Naive thymus-derived CD4-positive, alpha-beta T cell (primary cell): ENCODE results near the gene NOL4L. TPM values are rescaled to one million over a fixed set of nuclear protein-coding genes. Genes with fewer than 3 reads are reported as not detected.

ENCODE experiments used
- ATAC-seq: fragments of 150-1000 bp; cut with Tn5 transposase; 2 replicates; pipeline ENCODE4 v1.10.0; 2021; ENCODE audit warnings: mild to moderate bottlenecking, moderate library complexity
- CTCF ChIA-PET: fragments of 350-600 bp; sonication (Branson Sonifier 250); formaldehyde crosslinking; loops from one replicate; lab custom pipeline; 2021; ENCODE audit warnings: antibody characterized with exemption; lab: Charles Lee
- POLR2A ChIA-PET: fragments of 350-600 bp; sonication (Branson Sonifier 250); formaldehyde crosslinking; loops from one replicate; lab custom pipeline; 2021; ENCODE audit warnings: antibody characterized with exemption, inconsistent platforms; lab: Charles Lee
- DNase-seq, 9 donors: peaks; one replicate each; pipeline versions ENCODE4 v3.0.0 to v3.0.0-alpha.2; 2020 to 2022; ENCODE audit warnings: mixed read lengths in 1 of 9
- H3K27ac ChIP-seq: one replicate; pipeline ENCODE4 v1.7.0; 2013; ENCODE audit warnings: mild to moderate bottlenecking, low read depth, low read length, moderate library complexity
- H3K27me3 ChIP-seq, 2 donors: one replicate each; pipeline ENCODE4 v1.7.0; 2013; ENCODE audit warnings: low read length in 2 of 2, mild to moderate bottlenecking in 2 of 2, moderate library complexity in 2 of 2; ENCODE audit not compliant: control insufficient read depth in 2 of 2, insufficient read depth in 2 of 2
- H3K36me3 ChIP-seq, 3 experiments: 1 replicate in 2 of 3; 2 replicates in 1 of 3; pipeline ENCODE4 v1.7.0; 2013; ENCODE audit warnings: low read length in 3 of 3, mild to moderate bottlenecking in 3 of 3, moderate library complexity in 1 of 3; ENCODE audit not compliant: insufficient read depth in 3 of 3, control insufficient read depth in 2 of 3
- H3K4me1 ChIP-seq, 2 donors: one replicate each; pipeline ENCODE4 v1.7.0; 2013; ENCODE audit warnings: low read length in 2 of 2, mild to moderate bottlenecking in 2 of 2, moderate library complexity in 1 of 2; ENCODE audit not compliant: control insufficient read depth in 2 of 2, insufficient read depth in 2 of 2
- H3K4me3 ChIP-seq: 2 replicates; pipeline ENCODE4 v1.7.0; 2013; ENCODE audit warnings: mild to moderate bottlenecking, low read length
- H3K9me3 ChIP-seq, 3 experiments: 1 replicate in 2 of 3; 2 replicates in 1 of 3; pipeline ENCODE4 v1.7.0; 2013; ENCODE audit warnings: low read length in 3 of 3; ENCODE audit not compliant: control insufficient read depth in 2 of 3
- H3K27ac Mint-ChIP-seq, 9 donors: one replicate each; pipeline ENCODE4 v1.8.0; 2020 to 2022; ENCODE audit warnings: mixed read lengths in 9 of 9, mild to moderate bottlenecking in 8 of 9, moderate library complexity in 5 of 9, inconsistent platforms in 2 of 9
- H3K27me3 Mint-ChIP-seq, 5 donors: one replicate each; pipeline ENCODE4 v1.8.0; 2021 to 2022; ENCODE audit warnings: mixed read lengths in 5 of 5, mild to moderate bottlenecking in 1 of 5
- H3K36me3 Mint-ChIP-seq, 5 donors: one replicate each; pipeline ENCODE4 v1.8.0; 2020 to 2022; ENCODE audit warnings: mixed read lengths in 5 of 5, mild to moderate bottlenecking in 3 of 5, inconsistent platforms in 1 of 5
- H3K4me1 Mint-ChIP-seq, 7 donors: one replicate each; pipeline ENCODE4 v1.8.0; 2020 to 2022; ENCODE audit warnings: mixed read lengths in 7 of 7, mild to moderate bottlenecking in 3 of 7, inconsistent platforms in 1 of 7
- H3K4me3 Mint-ChIP-seq, 10 donors: one replicate each; pipeline ENCODE4 v1.8.0; 2020 to 2022; ENCODE audit warnings: mild to moderate bottlenecking in 10 of 10, mixed read lengths in 10 of 10, moderate library complexity in 6 of 10, inconsistent platforms in 2 of 10
- H3K9me3 Mint-ChIP-seq, 11 donors: one replicate each; pipeline ENCODE4 v1.8.0; 2020 to 2022; ENCODE audit warnings: mixed read lengths in 11 of 11, mild to moderate bottlenecking in 4 of 11, inconsistent platforms in 1 of 11, moderate library complexity in 1 of 11
- intact Hi-C, 2 donors: fragments of 100-400 bp; cut with micrococcal nuclease; formaldehyde crosslinking; loops; one replicate each; pipeline ENCODE4 v1.15.1; 2023
- polyA plus RNA-seq, 2 donors: library from polyadenylated mRNA; unstranded; fragments of 300-500 nt; fragmentation: Illumina TruSeq; gene quantifications; one replicate each; pipeline ENCODE4 v1.2.3, GENCODE V29; 2021
- total RNA-seq, 6 experiments: library from RNA in 5 of 6; stranded (reverse) in 5 of 6; gene quantifications; 1 replicate in 5 of 6; 2 replicates in 1 of 6; pipeline ENCODE4 v1.2.3 and lab custom pipeline; 2021 to 2026

Gene NOL4L
- total and polyA plus RNA-seq, 7 experiments from 2014 or later, result 17.3 to 81.9 (median 62.7) TPM

DNA sequence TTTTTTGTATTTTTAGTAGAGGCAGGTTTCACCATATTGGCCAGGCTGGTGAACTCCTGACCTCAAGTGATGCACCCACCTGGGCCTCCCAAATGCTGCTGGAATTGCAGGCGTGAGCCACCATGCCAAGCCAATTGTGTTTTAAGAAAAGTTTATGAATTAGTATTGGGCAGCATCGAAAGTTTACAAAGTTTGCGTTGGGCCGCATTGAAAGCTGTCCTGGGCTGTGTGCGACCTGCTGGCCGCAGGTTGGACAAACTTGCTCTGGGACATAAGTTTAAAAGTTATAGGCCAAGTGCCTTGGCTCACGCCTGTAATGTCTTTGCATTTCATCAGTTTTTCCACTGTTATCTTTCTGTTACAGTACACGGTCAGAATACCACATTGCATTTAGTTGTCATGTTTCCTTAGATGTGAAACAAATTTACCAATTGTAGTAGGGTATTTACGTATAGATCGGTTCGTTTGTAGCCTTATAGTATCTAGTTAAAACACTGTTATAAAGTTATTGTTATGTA, 187.5 kb downstream of the NOL4L start:
- no peak overlapping the region for H3K4me3 ChIP-seq
- Mint-ChIP-seq H3K9me3 (peaks cover 2 to 33% (median 12%) of the 10 kb centered on the region in 11 donors), H3K27me3 (no peaks in the 10 kb centered on the region), H3K36me3 (peaks cover 18 to 62% (median 41%) of the 10 kb centered on the region in 5 donors), H3K27ac (peak overlapping the region in 2 of 9 donors; percentile 28 to 76), H3K4me1 (peaks cover 31 to 61% (median 60%) of the 10 kb centered on the region in 7 donors), H3K4me3 (no peak overlapping the region)
- no peaks in the 10 kb centered on the region for H3K4me1 ChIP-seq
- POLR2A ChIA-PET, result no interaction called here
- no peak for ATAC-seq
- H3K36me3 ChIP-seq, result peaks cover 0 to 17% (median 0%) of the 10 kb centered on the region in 3 experiments
- CTCF ChIA-PET, result no interaction called here
- H3K27me3 ChIP-seq, result no peaks in the 10 kb centered on the region
- H3K27ac ChIP-seq, result no peak overlapping the region
- DNase-seq, result no peak
- peaks cover 0 to 14% (median 0%) of the 10 kb centered on the region in 3 experiments for H3K9me3 ChIP-seq
- intact Hi-C loops, result no loop called here

DNA sequence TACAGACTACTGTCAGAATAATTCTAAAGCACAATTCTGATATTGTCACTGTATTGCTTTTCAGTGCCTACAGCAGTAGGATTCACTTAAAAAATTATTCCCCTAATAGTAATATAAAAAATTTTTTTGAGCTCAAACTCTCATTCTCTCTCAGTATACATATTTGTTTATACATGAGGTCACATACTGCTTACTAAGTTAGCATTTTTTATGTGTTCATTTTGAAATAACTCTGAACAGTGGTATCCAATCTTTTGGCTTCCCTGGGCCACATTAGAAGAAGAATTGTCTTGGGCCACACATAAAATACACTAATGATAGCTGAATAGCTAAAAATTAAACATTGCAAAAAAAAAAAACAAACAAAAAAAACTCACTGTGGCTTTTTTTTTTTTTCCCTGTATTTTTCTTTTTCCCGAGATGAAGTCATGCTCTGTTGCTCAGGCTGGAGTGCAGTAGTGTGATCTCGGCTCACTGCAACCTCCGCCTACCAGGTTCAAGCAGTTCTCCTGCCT, 188.4 kb downstream of the NOL4L start:
- intact Hi-C loops, result no loop called here
- Mint-ChIP-seq H3K27me3 (no peaks in the 10 kb centered on the region), H3K4me3 (no peak overlapping the region), H3K27ac (peak overlapping the region in 1 of 9 donors; percentile 70), H3K9me3 (peaks cover 2 to 33% (median 12%) of the 10 kb centered on the region in 11 donors), H3K4me1 (peaks cover 33 to 58% (median 57%) of the 10 kb centered on the region in 7 donors), H3K36me3 (peaks cover 18 to 62% (median 45%) of the 10 kb centered on the region in 5 donors)
- no peak for DNase-seq
- Histone ChIP-seq H3K4me1 (no peaks in the 10 kb centered on the region), H3K4me3 (no peak overlapping the region), H3K27me3 (no peaks in the 10 kb centered on the region), H3K36me3 (peaks cover 0 to 15% (median 0%) of the 10 kb centered on the region in 3 experiments), H3K27ac (no peak overlapping the region), H3K9me3 (peaks cover 0 to 14% (median 0%) of the 10 kb centered on the region in 3 experiments)
- no peak for ATAC-seq
- ChIA-PET CTCF (interaction anchor here (0.6 kb wide), 1 partner anchor 14 kb away, joined by 3 read pairs; no protein-coding TSS in a partner anchor), POLR2A (interaction anchor here (0.8 kb wide), 1 partner anchor 10 kb away, joined by 3 read pairs; no protein-coding TSS in a partner anchor)

- Mint-ChIP-seq H3K27ac (peak overlapping the region in 8 of 9 donors; percentile 20 to 89 (median 66)), H3K4me3 (peak overlapping the region in 3 of 10 donors; percentile 1 to 70 (median 32)), H3K36me3 (peaks cover 23 to 56% (median 45%) of the 10 kb centered on the region in 5 donors), H3K9me3 (peaks cover 2 to 33% (median 12%) of the 10 kb centered on the region in 11 donors), H3K4me1 (peaks cover 28 to 59% (median 56%) of the 10 kb centered on the region in 7 donors), H3K27me3 (no peaks in the 10 kb centered on the region)
- Histone ChIP-seq H3K4me3 (no peak overlapping the region), H3K27ac (no peak overlapping the region), H3K9me3 (peaks cover 0 to 14% (median 0%) of the 10 kb centered on the region in 3 experiments), H3K27me3 (no peaks in the 10 kb centered on the region), H3K36me3 (peaks cover 0 to 24% (median 0%) of the 10 kb centered on the region in 3 experiments), H3K4me1 (no peaks in the 10 kb centered on the region)
- DNase-seq (peak in 5 of 9 donors; percentile 11 to 45 (median 41)), ATAC-seq (no peak)
- ChIA-PET POLR2A (interaction anchor here (0.5 to 1.0 kb wide), 3 partner anchors 8 to 36 kb away, joined by 3 to 7 read pairs (median 5); no protein-coding TSS in a partner anchor), CTCF (no interaction called here)
- intact Hi-C loops, result no loop called here
These were observed 190.1 kb downstream of the NOL4L start for GRCh38 chr20:32395066-32395465.

Other genes with a start within 250 kb of the NOL4L start
- gene ASXL1, start 227.0 kb downstream of the NOL4L start, total RNA-seq, result 100 to 1,000 TPM; 106 to 200 (median 158) TPM
- gene ASXL1, start 227.0 kb downstream of the NOL4L start, polyA plus RNA-seq, result 10 to 100 TPM; 14.7 to 18.8 TPM
- 1 to 10 TPM in 1 of 5 experiments, under 1 TPM in 3, not detected in 1; 0.10 to 1.1 (median 0.44) TPM for gene C20orf203, start 88.6 kb upstream of the NOL4L start, total RNA-seq
- gene C20orf203, start 88.6 kb upstream of the NOL4L start, polyA plus RNA-seq, result under 1 TPM in 1 of 2 donors, not detected in 1; 0.10 TPM
- gene COMMD7, start 158.1 kb upstream of the NOL4L start, total RNA-seq, result 10 to 100 TPM; 31.5 to 66.3 (median 40.3) TPM
- gene COMMD7, start 158.1 kb upstream of the NOL4L start, polyA plus RNA-seq, result 100 to 1,000 TPM; 141 TPM
- 1 to 10 TPM in 1 of 5 experiments, under 1 TPM in 4; 0.32 to 2.5 (median 0.66) TPM for gene DNMT3B, start 177.1 kb upstream of the NOL4L start, total RNA-seq
- under 1 TPM; 0.33 to 0.72 TPM for gene DNMT3B, start 177.1 kb upstream of the NOL4L start, polyA plus RNA-seq
- gene MAPRE1, start 234.6 kb upstream of the NOL4L start, total RNA-seq, result 100 to 1,000 TPM in 3 of 5 experiments, 10 to 100 TPM in 2; 83.0 to 118 (median 107) TPM
- 100 to 1,000 TPM in 1 of 2 donors, 10 to 100 TPM in 1; 91.3 to 105 TPM for gene MAPRE1, start 234.6 kb upstream of the NOL4L start, polyA plus RNA-seq